ENCODE measurements around the gene SAT2.

Gene SAT2

GRCh38 chr17:7593296-7593695 lies 34.3 kb downstream of the SAT2 start:
- Histone ChIP-seq H2BK5ac (ENCODE audit: low read length) (no peak overlapping the region), H2BK12ac (ENCODE audit: low read length) (no peak overlapping the region), H3K9me3 (replicated peaks in 1 of 2; ENCODE audit: control insufficient read depth in 2 of 2, insufficient read depth in 1 of 2, low read depth in 1 of 2, low read length in 2 of 2) (no peaks in the 10 kb centered on the region), H3K14ac (ENCODE audit: low read length) (no peak overlapping the region), H3K79me1 (ENCODE audit: low read depth, low read length) (no peaks in the 10 kb centered on the region), H3K23ac (ENCODE audit: low read depth, low read length, poor library complexity) (no peak overlapping the region), H3K9ac (ENCODE audit: low read depth, low read length, poor library complexity) (peak overlapping the region; percentile 36), H3K36me3 (replicated peaks in 1 of 2; ENCODE audit: control insufficient read depth in 2 of 2, insufficient read depth in 2 of 2, low read length in 2 of 2) (peaks cover 50 to 93% of the 10 kb centered on the region in 2 donors), H2AFZ (ENCODE audit: low read length) (no peak overlapping the region), H3K18ac (ENCODE audit: low read length) (no peak overlapping the region), H3K4me3 (ENCODE audit: low read length in 2 of 2) (no peak overlapping the region), H3K4me2 (ENCODE audit: insufficient read depth, low read length, poor library complexity, severe bottlenecking) (no peak overlapping the region), H3K4ac (ENCODE audit: low read length) (no peak overlapping the region), H2BK15ac (ENCODE audit: low read length) (no peak overlapping the region), H4K91ac (ENCODE audit: low read depth, low read length, poor library complexity) (peak overlapping the region; percentile 2), H2AK5ac (ENCODE audit: low read depth, low read length) (no peak overlapping the region), H3K27ac (replicated peaks; ENCODE audit: low read length) (peak overlapping the region; percentile 49), H2BK120ac (ENCODE audit: low read depth, low read length) (no peak overlapping the region), H3K27me3 (ENCODE audit: control insufficient read depth in 3 of 3, insufficient read depth in 3 of 3, low read depth in 1 of 3, low read length in 3 of 3) (no peaks in the 10 kb centered on the region), H4K8ac (ENCODE audit: low read depth, low read length) (no peak overlapping the region), H3K4me1 (ENCODE audit: control insufficient read depth in 2 of 2, insufficient read depth in 1 of 2, low read depth in 1 of 2, low read length in 2 of 2) (peaks cover 11 to 34% of the 10 kb centered on the region in 2 donors)
- no peak for DNase-seq (ENCODE audit: low spot score)
- WGBS, 2 donors (ENCODE audit: extremely low coverage in 2 of 2, insufficient read length in 2 of 2, insufficient replicate concordance in 1 of 2): no CpG with 5 or more reads among the region's 12 CpGs

GRCh38 chr17:7592422-7593021 lies 35.1 kb downstream of the SAT2 start:
- WGBS, 2 donors (ENCODE audit: extremely low coverage in 2 of 2, insufficient read length in 2 of 2, insufficient replicate concordance in 1 of 2): no CpG with 5 or more reads among the region's 23 CpGs
- Histone ChIP-seq H2BK15ac (ENCODE audit: low read length) (peak overlapping the region; percentile 83), H3K27me3 (ENCODE audit: control insufficient read depth in 3 of 3, insufficient read depth in 3 of 3, low read depth in 1 of 3, low read length in 3 of 3) (no peaks in the 10 kb centered on the region), H3K4me3 (ENCODE audit: low read length in 2 of 2) (no peak overlapping the region), H2BK120ac (ENCODE audit: low read depth, low read length) (peak overlapping the region; percentile 13), H2AFZ (ENCODE audit: low read length) (no peak overlapping the region), H3K36me3 (replicated peaks in 1 of 2; ENCODE audit: control insufficient read depth in 2 of 2, insufficient read depth in 2 of 2, low read length in 2 of 2) (peaks cover 52 to 99% of the 10 kb centered on the region in 2 donors), H2BK12ac (ENCODE audit: low read length) (no peak overlapping the region), H3K14ac (ENCODE audit: low read length) (no peak overlapping the region), H3K4me2 (ENCODE audit: insufficient read depth, low read length, poor library complexity, severe bottlenecking) (no peak overlapping the region), H3K79me1 (ENCODE audit: low read depth, low read length) (no peaks in the 10 kb centered on the region), H2AK5ac (ENCODE audit: low read depth, low read length) (no peak overlapping the region), H3K18ac (ENCODE audit: low read length) (peak overlapping the region; percentile 49), H3K9ac (ENCODE audit: low read depth, low read length, poor library complexity) (no peak overlapping the region), H4K91ac (ENCODE audit: low read depth, low read length, poor library complexity) (no peak overlapping the region), H4K8ac (ENCODE audit: low read depth, low read length) (no peak overlapping the region), H3K23ac (ENCODE audit: low read depth, low read length, poor library complexity) (no peak overlapping the region), H3K27ac (replicated peaks; ENCODE audit: low read length) (peak overlapping the region; percentile 95), H2BK5ac (ENCODE audit: low read length) (no peak overlapping the region), H3K4ac (ENCODE audit: low read length) (no peak overlapping the region), H3K9me3 (replicated peaks in 1 of 2; ENCODE audit: control insufficient read depth in 2 of 2, insufficient read depth in 1 of 2, low read depth in 1 of 2, low read length in 2 of 2) (no peaks in the 10 kb centered on the region), H3K4me1 (ENCODE audit: control insufficient read depth in 2 of 2, insufficient read depth in 1 of 2, low read depth in 1 of 2, low read length in 2 of 2) (peaks cover 11 to 35% of the 10 kb centered on the region in 2 donors)
- no peak for DNase-seq (ENCODE audit: low spot score)

GRCh38 chr17:7591596-7591995 lies 36.0 kb downstream of the SAT2 start:
- Histone ChIP-seq H3K9ac (ENCODE audit: low read depth, low read length, poor library complexity) (no peak overlapping the region), H3K14ac (ENCODE audit: low read length) (no peak overlapping the region), H4K8ac (ENCODE audit: low read depth, low read length) (no peak overlapping the region), H3K9me3 (replicated peaks in 1 of 2; ENCODE audit: control insufficient read depth in 2 of 2, insufficient read depth in 1 of 2, low read depth in 1 of 2, low read length in 2 of 2) (no peaks in the 10 kb centered on the region), H3K4me1 (ENCODE audit: control insufficient read depth in 2 of 2, insufficient read depth in 1 of 2, low read depth in 1 of 2, low read length in 2 of 2) (peaks cover 11 to 35% of the 10 kb centered on the region in 2 donors), H2AK5ac (ENCODE audit: low read depth, low read length) (peak overlapping the region; percentile 33), H2BK15ac (ENCODE audit: low read length) (peak overlapping the region; percentile 10), H2BK120ac (ENCODE audit: low read depth, low read length) (peak overlapping the region; percentile 33), H3K79me1 (ENCODE audit: low read depth, low read length) (peaks cover 2% of the 10 kb centered on the region), H3K4me2 (ENCODE audit: insufficient read depth, low read length, poor library complexity, severe bottlenecking) (no peak overlapping the region), H2BK5ac (ENCODE audit: low read length) (peak overlapping the region; percentile 82), H4K91ac (ENCODE audit: low read depth, low read length, poor library complexity) (peak overlapping the region; percentile 61), H3K4ac (ENCODE audit: low read length) (peak overlapping the region; percentile 56), H3K4me3 (ENCODE audit: low read length in 2 of 2) (no peak overlapping the region), H3K18ac (ENCODE audit: low read length) (peak overlapping the region; percentile 94), H2AFZ (ENCODE audit: low read length) (no peak overlapping the region), H3K36me3 (replicated peaks in 1 of 2; ENCODE audit: control insufficient read depth in 2 of 2, insufficient read depth in 2 of 2, low read length in 2 of 2) (peaks cover 60 to 99% of the 10 kb centered on the region in 2 donors), H3K23ac (ENCODE audit: low read depth, low read length, poor library complexity) (no peak overlapping the region), H3K27ac (replicated peaks; ENCODE audit: low read length) (peak overlapping the region; percentile 95), H2BK12ac (ENCODE audit: low read length) (peak overlapping the region; percentile 33), H3K27me3 (ENCODE audit: control insufficient read depth in 3 of 3, insufficient read depth in 3 of 3, low read depth in 1 of 3, low read length in 3 of 3) (no peaks in the 10 kb centered on the region)
- no CpG with 5 or more reads among the region's 5 CpGs for WGBS, 2 donors (ENCODE audit: extremely low coverage in 2 of 2, insufficient read length in 2 of 2, insufficient replicate concordance in 1 of 2)
- DNase-seq (ENCODE audit: low spot score): no peak

- H4K91ac ChIP-seq (ENCODE audit: low read depth, low read length, poor library complexity): no peak overlapping the region
- H3K4me2 ChIP-seq (ENCODE audit: insufficient read depth, low read length, poor library complexity, severe bottlenecking): peak overlapping the region; percentile 40
- H3K79me1 ChIP-seq (ENCODE audit: low read depth, low read length): peaks cover 3% of the 10 kb centered on the region
- H2BK15ac ChIP-seq (ENCODE audit: low read length): no peak overlapping the region
- no CpG with 5 or more reads among the region's 4 CpGs for WGBS, 2 donors (ENCODE audit: extremely low coverage in 2 of 2, insufficient read length in 2 of 2, insufficient replicate concordance in 1 of 2)
- no peak overlapping the region for H2BK12ac ChIP-seq (ENCODE audit: low read length)
- no peaks in the 10 kb centered on the region for H3K9me3 ChIP-seq (replicated peaks in 1 of 2; ENCODE audit: control insufficient read depth in 2 of 2, insufficient read depth in 1 of 2, low read depth in 1 of 2, low read length in 2 of 2)
- H3K36me3 ChIP-seq (replicated peaks in 1 of 2; ENCODE audit: control insufficient read depth in 2 of 2, insufficient read depth in 2 of 2, low read length in 2 of 2): peaks cover 59 to 97% of the 10 kb centered on the region in 2 donors
- H3K14ac ChIP-seq (ENCODE audit: low read length): no peak overlapping the region
- no peak overlapping the region for H3K23ac ChIP-seq (ENCODE audit: low read depth, low read length, poor library complexity)
- no peak overlapping the region for H2AFZ ChIP-seq (ENCODE audit: low read length)
- DNase-seq (ENCODE audit: low spot score): peak; percentile 74
- H2BK5ac ChIP-seq (ENCODE audit: low read length): no peak overlapping the region
- no peak overlapping the region for H3K4ac ChIP-seq (ENCODE audit: low read length)
- no peak overlapping the region for H3K4me3 ChIP-seq (ENCODE audit: low read length in 2 of 2)
- H3K18ac ChIP-seq (ENCODE audit: low read length): no peak overlapping the region
- peaks cover 11 to 35% of the 10 kb centered on the region in 2 donors for H3K4me1 ChIP-seq (ENCODE audit: control insufficient read depth in 2 of 2, insufficient read depth in 1 of 2, low read depth in 1 of 2, low read length in 2 of 2)
- H3K27ac ChIP-seq (replicated peaks; ENCODE audit: low read length): peak overlapping the region; percentile 95
- no peak overlapping the region for H4K8ac ChIP-seq (ENCODE audit: low read depth, low read length)
- H2AK5ac ChIP-seq (ENCODE audit: low read depth, low read length): no peak overlapping the region
- H3K9ac ChIP-seq (ENCODE audit: low read depth, low read length, poor library complexity): no peak overlapping the region
- no peaks in the 10 kb centered on the region for H3K27me3 ChIP-seq (ENCODE audit: control insufficient read depth in 3 of 3, insufficient read depth in 3 of 3, low read depth in 1 of 3, low read length in 3 of 3)
- no peak overlapping the region for H2BK120ac ChIP-seq (ENCODE audit: low read depth, low read length)
These were observed 36.9 kb downstream of the SAT2 start for GRCh38 chr17:7590743-7591142.

Data from neuronal stem cell (in vitro differentiated cells).